SK-N-SH (cell line): ENCODE data around the gene ZMYM1. TPM values are rescaled to one million over a fixed set of nuclear protein-coding genes. Genes with fewer than 3 reads are reported as not detected.
A peak's percentile ranks its signal among the peaks of the same experiment; 100 is the strongest.

ENCODE experiments used
- CTCF ChIA-PET: fragments of 300-600, 350-600 bp; formaldehyde crosslinking; extraction: SDS; loops from one replicate; lab custom pipeline; 2021; lab: Yijun Ruan, JAX
- POLR2A ChIA-PET: fragments of 350-600 bp; sonication (Branson Sonifier 250); formaldehyde crosslinking; extraction: SDS; loops from one replicate; lab custom pipeline; 2020; ENCODE audit warnings: antibody characterized with exemption, inconsistent platforms; lab: Yijun Ruan, JAX
- DNase-seq: peaks from one replicate; pipeline ENCODE4 v3.0.0; 2012
- H2AFZ ChIP-seq: fragments of 200-600 bp; sonication (generic); 2 replicates; pipeline ENCODE4 v1.8.1; 2016; ENCODE audit warnings: antibody characterized with exemption, mild to moderate bottlenecking, low read depth
- H3F3A ChIP-seq: fragments of 200-600 bp; sonication (generic); replicated peaks from 2 replicates; pipeline ENCODE3; 2016; ENCODE audit warnings: antibody characterized with exemption, mild to moderate bottlenecking; ENCODE audit not compliant: insufficient read depth
- H3K27ac ChIP-seq, 2 experiments: fragments of 200-500 bp in 1 of 2; fragments of 200-600 bp in 1 of 2; sonication (Bioruptor generic) in 1 of 2; sonication (generic), shearing (Covaris generic) in 1 of 2; 2 replicates each; pipeline versions ENCODE4 v1.5.1 to v1.6.1; 2014 to 2016; ENCODE audit warnings: low read depth in 2 of 2, inconsistent platforms in 1 of 2, low read length in 1 of 2, mild to moderate bottlenecking in 1 of 2, mixed read lengths in 1 of 2
- H3K27me3 ChIP-seq: fragments of 200-600 bp; sonication (generic), shearing (Covaris generic); 2 replicates; pipeline ENCODE4 v1.6.1; 2016; ENCODE audit warnings: mixed run types; ENCODE audit not compliant: insufficient read depth
- H3K36me3 ChIP-seq, 2 experiments: fragments of 200-500 bp in 1 of 2; fragments of 200-600 bp in 1 of 2; sonication (Bioruptor generic) in 1 of 2; sonication (generic) in 1 of 2; replicated peaks in 1 of 2; 2 replicates each; pipeline versions ENCODE3 to v1.5.1; 2014 to 2016; ENCODE audit warnings: low read length in 1 of 2, mild to moderate bottlenecking in 1 of 2; ENCODE audit not compliant: insufficient read depth in 2 of 2, control insufficient read depth in 1 of 2
- H3K4me1 ChIP-seq, 2 experiments: fragments of 200-500 bp in 1 of 2; fragments of 200-600 bp in 1 of 2; sonication (Bioruptor generic) in 1 of 2; sonication (generic), shearing (Covaris generic) in 1 of 2; 2 replicates each; pipeline versions ENCODE4 v1.5.1 to v1.6.1; 2014 to 2016; ENCODE audit warnings: low read depth in 1 of 2, low read length in 1 of 2, mixed run types in 1 of 2; ENCODE audit not compliant: insufficient read depth in 2 of 2, control insufficient read depth in 1 of 2
- H3K4me2 ChIP-seq: fragments of 200-600 bp; sonication (generic), shearing (Covaris generic); 2 replicates; pipeline ENCODE4 v1.6.1; 2017; ENCODE audit warnings: mixed run types
- H3K4me3 ChIP-seq, 2 experiments: fragments of 200-500 bp in 1 of 2; fragments of 200-600 bp in 1 of 2; sonication (Bioruptor generic) in 1 of 2; sonication (generic), shearing (Covaris generic) in 1 of 2; 2 replicates each; pipeline versions ENCODE4 v1.5.1 to v1.8.1; 2014 to 2016; ENCODE audit warnings: low read depth in 2 of 2, inconsistent platforms in 1 of 2, low read length in 1 of 2, mild to moderate bottlenecking in 1 of 2, mixed read lengths in 1 of 2, moderate library complexity in 1 of 2
- H3K79me2 ChIP-seq: fragments of 200-600 bp; sonication (generic); 2 replicates; pipeline ENCODE4 v1.8.1; 2017; ENCODE audit warnings: mild to moderate bottlenecking; ENCODE audit not compliant: insufficient read depth
- H3K9ac ChIP-seq: fragments of 200-600 bp; sonication (generic); 2 replicates; pipeline ENCODE4 v1.6.1; 2017; ENCODE audit warnings: mixed run types
- H3K9me2 ChIP-seq: fragments of 200-600 bp; sonication (generic); 2 replicates; pipeline ENCODE4 v1.6.1; 2017; ENCODE audit warnings: mixed run types
- H3K9me3 ChIP-seq: fragments of 200-600 bp; sonication (generic); 2 replicates; pipeline ENCODE4 v1.6.1; 2017; ENCODE audit warnings: mixed run types, mild to moderate bottlenecking, moderate library complexity
- H4K20me1 ChIP-seq: fragments of 200-600 bp; sonication (generic); 2 replicates; pipeline ENCODE4 v1.6.1; 2017; ENCODE audit warnings: mild to moderate bottlenecking, mixed run types; ENCODE audit not compliant: insufficient read depth
- ELF1 ChIP-seq: IDR thresholded peaks from 2 replicates; pipeline ENCODE4 v1.4.0; 2012
- FOSL2 ChIP-seq: IDR thresholded peaks from 2 replicates; pipeline ENCODE4 v1.4.0; 2012; ENCODE audit warnings: low read depth, mild to moderate bottlenecking, moderate library complexity, borderline replicate concordance
- FOXJ3 ChIP-seq: sonication (generic); formaldehyde crosslinking; IDR thresholded peaks from 2 replicates; pipeline ENCODE4 v1.5.1; 2020; ENCODE audit warnings: mild to moderate bottlenecking, missing genetic modification reagents
- FOXM1 ChIP-seq: IDR thresholded peaks from 2 replicates; pipeline ENCODE4 v1.4.0; 2012; ENCODE audit warnings: low read depth, mild to moderate bottlenecking
- GABPA ChIP-seq: IDR thresholded peaks from 2 replicates; pipeline ENCODE4 v1.4.0; 2012; ENCODE audit warnings: low read depth, mild to moderate bottlenecking
- JUND ChIP-seq: IDR thresholded peaks from 2 replicates; pipeline ENCODE4 v1.4.0; 2012
- MXI1 ChIP-seq: IDR thresholded peaks from 2 replicates; pipeline ENCODE4 v1.6.1; 2012; ENCODE audit warnings: mild to moderate bottlenecking, low read depth, low read length, improper control_type of control experiment
- NFIC ChIP-seq: IDR thresholded peaks from 2 replicates; pipeline ENCODE4 v1.4.0; 2012; ENCODE audit warnings: borderline replicate concordance
- NRF1 ChIP-seq: IDR thresholded peaks from 2 replicates; pipeline ENCODE4 v1.6.1; 2012; ENCODE audit warnings: low read depth, mild to moderate bottlenecking, low read length
- RAD21 ChIP-seq: IDR thresholded peaks from 2 replicates; pipeline ENCODE4 v1.6.1; 2012; ENCODE audit warnings: mild to moderate bottlenecking, low read length
- RCOR1 ChIP-seq: fragments of 150-350 bp; IDR thresholded peaks from 2 replicates; pipeline ENCODE4 v1.6.1; 2017; ENCODE audit warnings: antibody characterized with exemption, low read length
- RFX5 ChIP-seq: IDR thresholded peaks from 2 replicates; pipeline ENCODE4 v1.6.1; 2012; ENCODE audit warnings: mild to moderate bottlenecking, improper control_type of control experiment, low read length
- RXRA ChIP-seq: IDR thresholded peaks from 2 replicates; pipeline ENCODE4 v1.4.0; 2012; ENCODE audit warnings: low read depth, mild to moderate bottlenecking, borderline replicate concordance
- SIN3A ChIP-seq: IDR thresholded peaks from 2 replicates; pipeline ENCODE4 v1.6.1; 2012; ENCODE audit warnings: low read depth, mild to moderate bottlenecking, low read length, moderate library complexity, borderline replicate concordance
- TAF1 ChIP-seq: IDR thresholded peaks from 2 replicates; pipeline ENCODE4 v1.6.1; 2012; ENCODE audit warnings: low read depth, mild to moderate bottlenecking, low read length, moderate library complexity, borderline replicate concordance
- TCF12 ChIP-seq: IDR thresholded peaks from 2 replicates; pipeline ENCODE4 v1.4.0; 2012
- WGBS: methylation state at CpG from one replicate; pipeline ENCODE4 v1.1.6; 2017; ENCODE audit warnings: low lambda C conversion rate; 5-methylcytosine and 5-hydroxymethylcytosine counted together
- polyA plus RNA-seq, 3 experiments: library from polyadenylated mRNA; depleted of rRNA; stranded (reverse); fragments of >200 nt; gene quantifications; 2 replicates each; pipeline ENCODE4 v1.2.3, GENCODE V29; 2012
- TF ChIP-seq, protein P1 (sequence below): fragments of 150-350 bp; IDR thresholded peaks from 2 replicates; pipeline ENCODE4 v1.6.1; 2016; ENCODE audit warnings: mild to moderate bottlenecking, low read depth, low read length
- TF ChIP-seq, protein P2 (sequence below): IDR thresholded peaks from 2 replicates; pipeline ENCODE4; 2012
- TF ChIP-seq, protein P3 (sequence below): IDR thresholded peaks from 2 replicates; pipeline ENCODE4 v1.4.0; 2012; ENCODE audit warnings: low read depth, borderline replicate concordance

The ZMYM1 gene
- polyA plus RNA-seq, 1 of the 3 experiments (the other 2 are of a cell fraction), result 4.1 TPM

DNA sequence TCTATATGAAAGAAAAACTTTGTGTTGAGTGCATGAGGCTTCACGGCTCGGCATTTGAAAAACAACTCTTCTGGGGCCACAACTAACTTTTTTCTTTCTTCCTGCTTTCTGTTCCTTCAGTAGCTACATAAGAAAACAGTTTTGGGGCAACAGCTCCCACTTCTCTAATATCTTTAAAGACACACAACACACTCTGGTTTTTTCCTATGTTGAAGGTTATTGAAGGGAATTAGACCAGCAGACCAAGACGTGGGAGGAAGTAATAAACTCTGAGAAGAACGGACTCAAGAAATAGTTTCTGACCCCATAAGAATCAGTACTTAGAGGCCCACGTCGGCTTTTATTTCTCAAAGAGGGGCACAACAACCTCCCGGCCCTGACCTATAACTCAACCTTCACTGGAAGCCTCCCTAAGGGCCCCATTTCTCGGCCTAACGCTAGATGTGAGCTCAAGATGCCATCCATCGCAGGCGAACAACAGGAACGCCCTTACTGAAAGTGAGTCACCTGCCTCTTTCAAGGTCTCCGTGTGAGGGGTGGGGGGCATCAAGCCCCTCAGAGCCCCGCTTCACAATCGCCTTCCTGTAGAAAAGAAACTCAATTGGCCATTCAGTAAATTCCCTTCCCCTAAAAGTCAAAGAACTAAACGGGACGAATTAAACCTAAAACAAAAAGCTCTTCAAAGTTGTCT lies 48.3 kb upstream of the ZMYM1 start:
- POLR2A ChIA-PET, result interaction anchor here (1.3 to 1.6 kb wide), 2 partner anchors 48 to 101 kb away, joined by 3 read pairs; partner anchors contain the start of genes DLGAP3 and ZMYM1
- peak; percentile 39 for DNase-seq
- 14% methylated on average over 16 of the region's 17 CpGs for WGBS

DNA sequence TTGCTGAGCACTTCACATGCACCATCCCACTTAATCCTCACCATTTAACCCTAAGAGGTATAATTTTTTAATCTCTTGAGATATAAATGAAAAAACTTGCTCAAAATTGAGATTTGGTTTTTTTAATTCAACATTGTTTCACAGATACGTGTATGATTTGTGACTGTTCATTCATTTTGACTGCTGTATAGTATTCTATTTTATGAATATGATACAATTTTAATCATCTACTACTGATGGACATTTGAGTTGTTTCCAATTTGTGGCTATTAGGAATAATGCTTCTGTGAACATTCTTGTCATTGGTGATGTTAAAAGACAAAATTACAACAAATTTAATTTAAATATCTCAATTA lies 46.8 kb upstream of the ZMYM1 start:
- Histone ChIP-seq H4K20me1 (no peaks in the 10 kb centered on the region), H3K27me3 (no peaks in the 10 kb centered on the region), H3K9me3 (peaks cover 8% of the 10 kb centered on the region; the same call in 1 of the 2 replicates), H3F3A (peaks cover 18% of the 10 kb centered on the region), H3K4me2 (no peak overlapping the region), H3K9ac (no peak overlapping the region), H3K36me3 (peaks cover 0 to 11% of the 10 kb centered on the region in 2 experiments), H3K4me3 (peak overlapping the region in 1 of 2 experiments; percentile 79; a peak in 2 of 4 replicates), H3K27ac (peak overlapping the region in 1 of 2 experiments; percentile 98; a peak in 2 of 4 replicates), H3K79me2 (peaks cover 36% of the 10 kb centered on the region), H3K4me1 (peaks cover 0 to 3% of the 10 kb centered on the region in 2 experiments; a peak in 2 of 4 replicates), H2AFZ (peak overlapping the region; percentile 84; the same call in 1 of the 2 replicates), H3K9me2 (no peaks in the 10 kb centered on the region)
- ChIA-PET POLR2A (interaction anchor here (1.3 kb wide), 1 partner anchor 47 kb away, joined by 3 read pairs; the partner anchor contains the start of gene ZMYM1), CTCF (no interaction called here)
- 81% methylated on average over 1 of the region's 1 CpG for WGBS
- no peak for DNase-seq
- TF ChIP-seq, protein P1, sequence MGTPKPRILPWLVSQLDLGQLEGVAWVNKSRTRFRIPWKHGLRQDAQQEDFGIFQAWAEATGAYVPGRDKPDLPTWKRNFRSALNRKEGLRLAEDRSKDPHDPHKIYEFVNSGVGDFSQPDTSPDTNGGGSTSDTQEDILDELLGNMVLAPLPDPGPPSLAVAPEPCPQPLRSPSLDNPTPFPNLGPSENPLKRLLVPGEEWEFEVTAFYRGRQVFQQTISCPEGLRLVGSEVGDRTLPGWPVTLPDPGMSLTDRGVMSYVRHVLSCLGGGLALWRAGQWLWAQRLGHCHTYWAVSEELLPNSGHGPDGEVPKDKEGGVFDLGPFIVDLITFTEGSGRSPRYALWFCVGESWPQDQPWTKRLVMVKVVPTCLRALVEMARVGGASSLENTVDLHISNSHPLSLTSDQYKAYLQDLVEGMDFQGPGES, result no peak
- TF ChIP-seq TCF12 (no peak), RCOR1 (no peak), NFIC (no peak), NRF1 (no peak), FOXM1 (no peak), RXRA (no peak), RAD21 (no peak), ELF1 (no peak), GABPA (no peak), FOXJ3 (CRISPR knock-in tag) (no peak), RFX5 (no peak), MXI1 (no peak), SIN3A (no peak), TAF1 (no peak)
- TF ChIP-seq, protein P2, sequence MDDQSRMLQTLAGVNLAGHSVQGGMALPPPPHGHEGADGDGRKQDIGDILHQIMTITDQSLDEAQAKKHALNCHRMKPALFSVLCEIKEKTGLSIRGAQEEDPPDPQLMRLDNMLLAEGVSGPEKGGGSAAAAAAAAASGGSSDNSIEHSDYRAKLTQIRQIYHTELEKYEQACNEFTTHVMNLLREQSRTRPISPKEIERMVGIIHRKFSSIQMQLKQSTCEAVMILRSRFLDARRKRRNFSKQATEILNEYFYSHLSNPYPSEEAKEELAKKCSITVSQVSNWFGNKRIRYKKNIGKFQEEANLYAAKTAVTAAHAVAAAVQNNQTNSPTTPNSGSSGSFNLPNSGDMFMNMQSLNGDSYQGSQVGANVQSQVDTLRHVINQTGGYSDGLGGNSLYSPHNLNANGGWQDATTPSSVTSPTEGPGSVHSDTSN, result no peak
- TF ChIP-seq, protein P3, sequence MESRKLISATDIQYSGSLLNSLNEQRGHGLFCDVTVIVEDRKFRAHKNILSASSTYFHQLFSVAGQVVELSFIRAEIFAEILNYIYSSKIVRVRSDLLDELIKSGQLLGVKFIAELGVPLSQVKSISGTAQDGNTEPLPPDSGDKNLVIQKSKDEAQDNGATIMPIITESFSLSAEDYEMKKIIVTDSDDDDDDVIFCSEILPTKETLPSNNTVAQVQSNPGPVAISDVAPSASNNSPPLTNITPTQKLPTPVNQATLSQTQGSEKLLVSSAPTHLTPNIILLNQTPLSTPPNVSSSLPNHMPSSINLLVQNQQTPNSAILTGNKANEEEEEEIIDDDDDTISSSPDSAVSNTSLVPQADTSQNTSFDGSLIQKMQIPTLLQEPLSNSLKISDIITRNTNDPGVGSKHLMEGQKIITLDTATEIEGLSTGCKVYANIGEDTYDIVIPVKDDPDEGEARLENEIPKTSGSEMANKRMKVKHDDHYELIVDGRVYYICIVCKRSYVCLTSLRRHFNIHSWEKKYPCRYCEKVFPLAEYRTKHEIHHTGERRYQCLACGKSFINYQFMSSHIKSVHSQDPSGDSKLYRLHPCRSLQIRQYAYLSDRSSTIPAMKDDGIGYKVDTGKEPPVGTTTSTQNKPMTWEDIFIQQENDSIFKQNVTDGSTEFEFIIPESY, result no peak

More for the DNA sequence above, 48.3 kb upstream of the ZMYM1 start:
- Histone ChIP-seq H3F3A (peaks cover 18% of the 10 kb centered on the region), H3K27me3 (no peaks in the 10 kb centered on the region), H3K36me3 (peaks cover 0 to 16% of the 10 kb centered on the region in 2 experiments), H4K20me1 (no peaks in the 10 kb centered on the region), H2AFZ (peak overlapping the region; percentile 84), H3K4me3 (peak overlapping the region; percentile 79 to 90), H3K9ac (peak overlapping the region; percentile 88), H3K4me1 (peaks cover 0 to 3% of the 10 kb centered on the region in 2 experiments; a peak in 2 of 4 replicates), H3K27ac (peak overlapping the region; percentile 98 to 99), H3K9me2 (no peaks in the 10 kb centered on the region), H3K79me2 (peaks cover 43% of the 10 kb centered on the region), H3K9me3 (peaks cover 8% of the 10 kb centered on the region; the same call in 1 of the 2 replicates), H3K4me2 (peak overlapping the region; percentile 79)
- CTCF ChIA-PET, result interaction anchor here (1.0 to 1.4 kb wide), 2 partner anchors 24 to 178 kb away, joined by 4 to 5 read pairs; no protein-coding TSS in a partner anchor
- TF ChIP-seq MXI1, result no peak
- no peak for TF ChIP-seq NFIC
- no peak for TF ChIP-seq GABPA
- TF ChIP-seq TAF1, result no peak
- TF ChIP-seq, protein P1, result no peak
- no peak for TF ChIP-seq JUND
- TF ChIP-seq FOSL2, result peak; percentile 14; the same call in 1 of the 2 replicates
